HG03045 (cell line): ENCODE results near the gene SERINC2.
"Not testable (repeated sequence)": the region's sequence is repeated elsewhere in the genome, so short reads cannot be mapped to it uniquely, and the experiment has no call there.

Source experiments
- ATAC-seq: cut with Tn5 transposase; IDR thresholded peaks from one replicate; pipeline ENCODE4 v1.9.1; 2021; ENCODE audit warnings: mild to moderate bottlenecking, moderate library complexity; ENCODE audit not compliant: unreplicated experiment

Gene SERINC2

DNA sequence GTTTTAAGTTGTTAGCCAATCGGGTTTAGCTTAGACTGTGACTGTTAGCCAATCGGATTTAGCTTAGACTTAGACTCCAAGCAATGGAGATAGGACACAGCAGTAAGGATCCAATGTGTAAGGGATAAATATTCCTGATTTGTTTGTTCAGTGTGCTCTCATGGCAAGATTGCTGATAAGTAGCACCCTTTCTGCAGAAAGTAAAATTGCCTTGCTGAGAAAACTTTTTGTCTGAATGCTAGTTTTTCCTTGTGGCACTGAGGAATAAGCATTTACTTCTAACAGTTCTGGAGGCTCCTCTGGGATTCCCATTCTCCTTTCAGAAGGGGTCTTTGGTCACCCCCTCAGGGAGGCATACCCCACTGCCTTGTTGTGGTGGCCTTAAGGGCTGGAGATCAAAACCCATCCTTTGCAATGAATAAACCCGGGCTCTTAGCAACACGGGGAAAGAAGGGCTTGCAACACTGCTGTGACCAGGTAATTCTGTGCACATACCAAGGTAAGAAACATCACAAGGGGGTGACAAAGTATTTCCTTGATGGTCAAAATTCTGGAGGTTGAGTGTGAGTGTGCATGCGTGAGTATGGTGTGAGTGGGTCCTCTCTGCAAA is 45.4 kb downstream of the SERINC2 start:
- ATAC-seq: no peak

DNA sequence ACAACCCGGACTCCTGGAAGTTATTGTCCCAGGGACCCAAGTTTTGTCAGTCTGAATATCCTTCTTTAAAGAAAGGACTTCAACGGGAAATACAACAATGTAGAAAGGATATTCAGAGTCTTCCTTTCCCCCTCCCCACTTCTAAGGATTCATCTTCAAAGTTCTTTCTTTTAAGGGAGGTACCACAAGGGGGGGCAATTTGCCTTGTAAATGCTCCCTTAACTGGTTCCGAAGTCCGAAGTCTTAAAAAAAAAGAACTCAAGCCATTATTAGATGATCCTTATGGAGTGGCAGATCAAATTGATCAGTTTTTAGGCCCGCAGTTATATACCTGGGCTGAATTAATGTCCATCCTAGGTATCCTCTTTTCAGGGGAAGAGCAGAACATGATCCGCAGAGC is 47.0 kb downstream of the SERINC2 start:
- no peak for ATAC-seq

DNA sequence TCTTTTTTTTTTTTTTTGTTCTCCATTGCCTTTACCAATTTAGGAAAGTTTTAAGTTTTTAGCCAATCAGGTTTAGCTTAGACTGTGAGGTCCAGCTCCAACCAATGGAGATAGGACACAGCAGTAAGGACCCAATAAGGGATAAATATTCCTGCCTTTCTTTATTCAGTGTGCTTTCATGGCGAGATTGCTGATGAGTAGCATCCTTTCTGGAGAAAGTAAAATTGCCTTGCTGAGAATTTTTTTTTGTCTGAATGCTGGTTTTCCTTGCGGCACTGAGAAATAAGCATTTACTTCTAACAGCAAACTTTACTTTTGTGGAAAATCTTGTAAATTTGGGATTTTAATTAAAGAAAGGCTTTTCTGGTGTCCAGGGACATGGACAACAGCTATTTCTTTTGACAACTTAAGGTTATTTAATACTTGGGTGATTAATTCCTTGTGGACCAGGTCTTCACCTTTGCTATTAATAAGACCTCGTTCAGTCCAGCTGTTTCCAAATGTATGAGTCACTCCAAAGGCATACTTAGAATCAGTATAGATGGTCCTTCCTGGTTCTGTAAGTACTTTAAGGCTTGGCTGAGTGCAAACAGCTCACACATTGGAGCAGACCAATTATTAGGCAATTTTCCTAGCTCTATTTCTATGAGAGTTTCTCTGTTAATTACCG is 54.1 kb downstream of the SERINC2 start:
- no peak for ATAC-seq

DNA sequence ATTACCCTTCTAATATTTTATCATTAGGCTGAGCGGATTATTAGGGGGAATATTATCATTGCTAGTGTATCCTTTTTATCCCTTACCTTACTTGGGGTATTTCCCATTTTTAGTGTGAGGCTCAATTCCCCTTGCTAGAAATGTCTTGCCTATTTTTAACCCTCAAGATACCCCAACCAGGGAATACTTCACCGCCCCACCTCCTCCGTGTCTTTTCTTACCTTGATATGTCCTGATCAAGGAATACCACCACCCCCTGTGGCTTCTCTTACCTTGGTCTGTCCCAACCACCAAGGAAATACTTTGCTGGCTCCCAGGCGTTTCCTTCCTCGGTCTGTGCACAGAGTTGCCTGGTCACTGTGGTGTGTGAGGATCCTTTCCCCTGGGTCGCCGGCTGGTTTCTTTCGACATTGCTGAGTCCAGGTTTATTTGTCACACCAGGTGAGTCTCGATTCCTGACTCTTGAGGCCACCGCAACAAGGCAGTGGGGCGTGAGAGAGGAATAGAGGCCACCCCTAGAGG is 57.8 kb downstream of the SERINC2 start:
- no peak for ATAC-seq

DNA sequence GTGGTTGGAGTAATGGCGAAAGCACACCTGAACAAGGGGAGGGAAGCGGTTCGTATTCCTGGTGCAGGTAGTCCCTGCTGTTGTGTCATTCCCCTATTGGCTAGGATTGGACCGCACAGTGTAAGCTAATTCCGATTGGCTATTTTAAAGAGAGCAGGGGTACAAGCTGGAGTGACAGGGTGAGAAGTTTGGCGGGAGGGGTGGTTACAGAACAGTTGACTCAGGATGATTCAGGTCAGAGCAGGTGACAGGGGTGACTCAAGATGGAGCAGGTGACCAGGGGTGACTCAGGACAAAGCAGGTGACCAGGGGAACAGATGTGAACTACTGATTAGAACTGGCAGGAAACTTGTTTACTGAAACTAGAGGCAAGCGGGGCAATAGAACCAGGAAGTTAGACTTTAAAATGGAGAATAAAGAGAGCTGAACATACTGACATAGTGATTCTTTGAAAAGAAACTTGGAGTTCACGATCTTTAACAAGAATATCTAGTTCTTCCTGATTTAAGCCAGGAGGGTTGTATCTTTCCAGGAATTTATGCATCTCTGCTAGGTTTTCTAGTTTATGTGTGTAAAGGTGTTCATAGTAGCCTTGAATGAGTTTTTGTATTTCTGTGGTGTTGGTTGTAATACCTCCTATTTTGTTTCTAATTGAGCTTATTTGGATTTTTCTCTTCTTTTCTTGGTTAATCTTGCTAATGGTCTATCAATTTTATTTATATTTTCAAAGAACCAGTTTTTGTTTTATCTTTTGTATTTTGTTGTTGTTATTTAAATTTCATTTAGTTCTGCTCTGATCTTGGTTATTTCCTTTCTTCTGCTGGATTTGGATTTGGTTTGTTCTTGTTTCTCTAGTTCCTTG is 58.7 kb downstream of the SERINC2 start:
- not testable (repeated sequence) for ATAC-seq

DNA sequence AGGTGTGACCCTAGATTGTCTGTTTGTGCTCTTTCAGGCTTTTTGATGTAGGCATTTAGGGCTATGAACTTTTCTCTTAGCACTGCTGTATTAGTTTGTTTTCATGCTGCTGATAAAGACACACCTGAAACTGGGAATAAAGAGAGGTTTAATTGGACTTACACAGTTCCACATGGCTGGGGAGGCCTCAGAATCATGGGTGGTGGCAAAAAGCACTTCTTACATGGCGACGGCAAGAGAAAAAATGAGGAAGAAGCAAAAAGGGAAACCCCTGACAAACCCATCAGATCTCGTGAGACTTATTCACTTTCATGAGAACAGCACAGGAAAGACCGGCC is 59.3 kb downstream of the SERINC2 start:
- ATAC-seq: not testable (repeated sequence)

DNA sequence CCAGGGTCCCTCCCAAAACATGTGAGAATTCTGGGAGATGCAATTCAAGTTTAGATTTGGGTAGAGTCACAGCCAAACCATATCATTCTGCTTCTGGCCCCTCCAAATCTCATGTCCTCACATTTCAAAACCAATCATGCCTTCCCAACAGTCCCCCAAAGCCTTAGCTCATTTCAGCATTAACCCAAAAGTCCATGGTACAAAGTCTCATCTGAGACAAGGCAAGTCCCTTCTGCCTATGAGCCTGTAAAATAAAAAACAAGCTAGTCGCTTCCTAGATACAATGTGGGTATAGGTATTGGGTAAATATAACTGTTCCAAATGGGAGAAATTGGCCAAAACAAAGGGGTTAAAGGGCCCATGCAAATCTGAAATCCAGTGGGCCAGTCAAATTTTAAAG is 59.7 kb downstream of the SERINC2 start:
- not testable (repeated sequence) for ATAC-seq

DNA sequence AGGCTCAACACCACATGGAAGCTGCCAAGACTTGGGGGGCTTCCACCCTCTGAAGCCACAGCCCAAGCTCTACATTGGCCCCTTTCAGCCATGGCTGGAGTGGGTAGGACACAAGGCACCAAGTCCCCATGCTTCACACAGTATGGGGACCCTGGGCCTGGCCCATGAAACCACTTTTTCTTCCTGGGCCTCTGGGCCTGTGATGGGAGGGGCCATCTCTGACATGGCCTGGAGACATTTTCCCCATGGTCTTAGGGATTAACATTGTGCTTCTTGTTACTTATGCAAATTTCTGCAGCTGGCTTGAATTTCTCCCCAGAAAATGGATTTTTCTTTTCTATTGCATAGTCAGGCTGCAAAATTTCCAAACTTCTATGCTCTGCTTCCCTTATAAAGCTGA is 60.5 kb downstream of the SERINC2 start:
- not testable (repeated sequence) for ATAC-seq

DNA sequence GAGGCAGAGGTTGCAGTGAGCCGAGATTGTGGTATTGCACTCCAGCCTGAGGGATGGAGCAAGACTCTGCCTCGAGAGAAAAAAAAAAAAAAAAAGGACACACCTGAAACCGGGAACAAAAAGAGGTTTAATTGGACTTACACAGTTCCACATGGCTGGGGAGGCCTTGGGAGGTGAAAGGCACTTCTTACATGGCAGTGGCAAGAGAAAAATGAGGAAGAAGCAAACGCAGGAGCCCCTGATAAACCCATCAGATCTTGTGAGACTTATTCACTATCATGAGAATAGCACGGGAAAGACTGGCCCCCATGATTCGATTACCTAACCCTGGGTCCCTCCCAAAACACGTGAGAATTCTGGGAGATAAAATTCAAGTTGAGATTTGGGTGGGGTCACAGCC is 61.6 kb downstream of the SERINC2 start:
- ATAC-seq: not testable (repeated sequence)

DNA sequence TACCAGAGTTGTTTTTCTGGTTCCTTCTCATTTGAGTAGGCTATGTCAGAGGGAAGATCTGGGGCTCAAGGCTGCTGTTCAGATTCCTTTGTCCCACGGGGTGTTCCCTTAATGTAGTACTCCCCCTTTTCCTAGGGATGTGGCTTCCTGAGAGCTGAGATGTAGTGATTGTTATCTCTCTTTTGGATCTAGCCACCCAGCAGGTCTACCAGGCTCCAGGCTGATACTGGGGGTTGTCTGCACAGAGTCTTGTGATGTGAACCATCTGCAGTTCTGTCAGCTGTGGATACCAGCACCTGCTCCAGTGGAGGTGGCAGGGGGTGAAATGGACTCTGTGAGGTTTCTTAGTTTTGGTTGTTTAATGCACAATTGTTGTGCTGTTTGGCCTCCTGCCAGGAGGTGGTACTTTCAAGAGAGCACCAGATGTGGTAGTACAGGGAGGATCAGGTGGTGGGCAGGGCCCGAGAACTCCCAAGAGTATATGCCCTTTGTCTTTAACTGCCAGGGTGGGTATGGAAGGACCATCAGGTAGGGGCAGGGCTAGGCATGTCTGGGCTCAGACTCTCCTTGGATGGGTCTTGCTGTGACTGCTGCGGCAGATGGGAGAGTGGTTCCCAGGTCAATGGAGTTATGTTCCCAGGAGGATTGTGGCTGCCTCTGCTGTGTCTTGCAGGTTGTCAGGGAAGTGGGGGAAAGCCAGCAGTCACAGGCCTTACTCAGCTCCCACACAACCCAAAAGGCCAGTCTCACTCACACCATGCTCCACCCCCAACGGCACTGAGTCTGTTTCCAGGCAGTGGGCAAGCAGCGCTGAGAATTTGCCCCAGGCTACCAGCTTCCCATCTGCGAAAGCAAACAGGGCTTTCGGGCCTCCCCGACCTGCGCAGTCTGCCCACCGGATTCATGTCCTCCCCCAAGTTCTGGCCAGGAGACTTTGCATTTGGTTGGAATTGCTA is 64.2 kb downstream of the SERINC2 start:
- ATAC-seq: no peak

DNA sequence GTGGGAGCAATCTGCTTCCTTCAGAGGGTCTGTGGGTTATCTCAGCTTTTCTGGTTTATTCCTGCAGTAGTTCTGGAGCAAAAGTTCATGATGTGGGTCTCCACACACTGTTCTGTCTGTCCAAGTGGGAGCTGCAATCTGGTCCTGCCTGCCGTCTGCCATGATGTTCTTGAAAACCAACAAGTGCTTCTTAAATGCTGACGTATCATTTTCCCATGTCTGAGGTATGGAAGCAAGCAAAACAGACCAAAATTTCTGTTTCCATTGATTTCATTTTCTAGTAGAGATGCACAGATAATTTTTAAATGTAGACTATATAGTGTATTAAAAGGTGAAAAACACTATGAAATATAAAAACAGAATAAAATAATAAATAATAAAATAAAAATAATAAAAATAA is 65.2 kb downstream of the SERINC2 start:
- no peak for ATAC-seq

DNA sequence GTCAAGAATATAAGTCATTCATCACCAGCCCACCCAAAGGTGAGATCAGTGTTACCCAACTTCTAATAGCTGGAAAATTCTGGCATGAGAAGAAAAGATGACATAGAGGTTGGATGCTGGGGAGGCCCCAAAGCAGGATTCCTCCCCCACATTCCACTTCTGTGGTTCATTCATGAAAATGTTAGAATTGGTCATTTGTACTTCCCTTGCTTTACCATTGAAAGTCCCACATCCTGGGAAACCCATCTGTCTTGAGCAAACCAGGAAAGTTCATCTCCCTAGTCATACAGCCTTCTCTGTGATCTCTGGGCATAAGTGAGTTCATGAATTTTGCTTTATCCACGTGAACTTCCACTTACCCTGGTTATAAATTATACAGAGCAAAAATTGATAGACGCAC is 66.8 kb downstream of the SERINC2 start:
- no peak for ATAC-seq

DNA sequence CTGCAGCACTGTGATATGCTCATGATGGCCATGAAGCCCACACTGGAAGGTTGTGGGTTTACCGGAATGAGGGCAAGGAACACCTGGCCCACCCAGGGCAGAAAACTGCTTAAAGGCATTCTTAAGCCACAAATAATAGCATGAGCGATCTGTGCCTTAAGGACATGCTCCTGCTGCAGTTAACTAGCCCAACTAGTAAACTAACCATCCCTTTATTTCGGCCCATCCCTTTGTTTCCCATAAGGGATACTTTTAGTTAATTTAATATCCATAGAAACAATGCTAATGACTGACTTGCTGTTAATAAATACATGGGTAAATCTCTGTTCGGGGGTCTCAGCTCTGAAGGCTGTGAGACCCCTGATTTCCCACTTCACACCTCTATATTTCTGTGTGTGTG is 67.4 kb downstream of the SERINC2 start:
- ATAC-seq: not testable (repeated sequence)

DNA sequence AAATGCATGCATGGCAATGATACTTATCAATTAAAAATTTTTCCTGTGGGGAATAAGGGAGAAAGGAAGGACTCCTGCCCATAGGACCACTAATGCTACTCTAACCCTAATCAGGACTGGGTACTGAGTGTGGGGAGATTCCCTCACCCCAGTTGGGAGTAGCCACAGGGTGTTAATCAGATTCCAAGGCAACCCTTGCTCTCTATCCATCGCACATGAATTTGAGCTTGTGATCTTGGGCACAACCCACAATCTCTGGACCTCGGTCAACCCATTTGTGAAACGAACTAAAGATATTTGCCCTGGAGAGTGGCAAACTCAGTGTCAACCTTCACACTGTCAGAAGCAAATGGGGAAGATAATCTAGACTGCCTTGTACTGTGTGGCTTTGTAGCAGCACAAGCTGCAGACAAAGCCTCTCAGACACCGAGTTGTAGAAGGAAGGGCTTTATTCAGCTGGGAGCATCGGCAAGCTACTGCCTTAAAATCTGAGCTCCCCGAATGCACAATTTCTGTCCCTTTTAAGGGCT is 69.5 kb downstream of the SERINC2 start:
- no peak for ATAC-seq

DNA sequence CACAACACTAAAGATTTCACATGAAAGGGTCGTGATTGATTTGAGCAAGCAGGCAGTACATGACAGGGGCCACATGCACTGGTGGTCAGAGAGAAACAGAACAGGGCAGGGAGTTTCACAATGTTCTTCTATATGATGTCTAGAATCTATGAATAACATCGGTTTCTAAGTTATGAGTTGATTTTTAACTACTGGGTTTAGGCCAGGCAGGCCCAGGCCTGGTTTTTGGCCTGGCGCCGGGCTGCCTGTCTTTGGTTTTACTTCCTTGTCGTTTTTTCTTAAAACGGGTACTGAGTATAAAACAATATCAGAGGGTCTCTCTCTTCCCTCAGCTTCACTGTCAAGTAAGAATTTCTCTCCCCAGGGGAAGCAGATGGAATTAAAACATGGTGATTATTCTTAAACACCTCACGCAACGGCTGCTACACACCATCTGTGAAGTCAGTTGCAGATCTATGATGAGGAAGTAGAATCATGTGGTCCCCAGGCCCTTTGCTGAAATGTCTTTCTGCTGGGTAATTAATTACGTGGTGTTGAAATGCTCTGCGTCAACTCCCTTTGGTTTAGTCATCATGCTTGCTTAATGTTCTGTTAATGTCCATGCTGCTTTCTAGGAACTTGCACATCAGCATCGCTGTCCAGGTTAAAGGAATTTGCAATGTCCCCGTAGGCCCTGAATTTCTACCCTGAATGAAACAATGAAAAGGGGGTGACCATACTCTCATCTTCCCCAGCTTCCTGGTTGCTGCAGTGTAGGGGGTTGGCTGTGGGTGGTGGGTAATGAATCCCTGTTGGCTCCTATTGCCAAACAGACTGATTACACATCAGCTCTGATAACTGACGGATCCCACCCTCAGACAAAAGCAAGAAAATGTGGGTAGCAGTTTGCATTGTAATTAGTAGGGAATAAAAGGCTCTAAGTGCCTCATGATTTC is 70.3 kb downstream of the SERINC2 start:
- no peak for ATAC-seq
